ENCODE measurements around the gene SLC7A10. TPM values are rescaled to one million over a fixed set of nuclear protein-coding genes. Genes with fewer than 3 reads are reported as not detected.
"Not testable (repeated sequence)": the region's sequence is repeated elsewhere in the genome, so short reads cannot be mapped to it uniquely, and the experiment has no call there.

The SLC7A10 gene
- total RNA-seq, 1 experiment from 2014 or later: 2.9 TPM

- Histone ChIP-seq H4K8ac (replicated peaks; ENCODE audit: insufficient read length, low read depth, low read length) (no peak overlapping the region), H3K9me3 (ENCODE audit: control insufficient read depth, low read depth, low read length) (no peaks in the 10 kb centered on the region), H3T11ph (ENCODE audit: low read length) (no peak overlapping the region), H2AK5ac (ENCODE audit: insufficient read length, low read length) (no peak overlapping the region), H3K4ac (ENCODE audit: low read depth, low read length) (no peak overlapping the region), H3K14ac (ENCODE audit: insufficient read depth, low read length) (no peak overlapping the region), H2BK12ac (ENCODE audit: insufficient read length, low read depth, low read length) (no peak overlapping the region), H3K4me1 (ENCODE audit: insufficient read depth, low read length) (no peaks in the 10 kb centered on the region), H3K79me1 (ENCODE audit: insufficient read depth, low read depth, low read length, poor library complexity, severe bottlenecking) (no peaks in the 10 kb centered on the region), H4K20me1 (ENCODE audit: control insufficient read depth, insufficient read depth, insufficient read length) (no peaks in the 10 kb centered on the region), H3K23ac (ENCODE audit: insufficient read length, low read depth, low read length) (no peak overlapping the region), H2BK15ac (ENCODE audit: low read depth, low read length) (no peak overlapping the region), H3K27ac (ENCODE audit: insufficient read length, low read depth, low read length) (no peak overlapping the region), H4K91ac (ENCODE audit: insufficient read length, low read depth, low read length) (no peak overlapping the region), H3K4me2 (ENCODE audit: insufficient read depth, insufficient read length, low read length) (no peak overlapping the region), H3K23me2 (ENCODE audit: insufficient read length, low read depth, low read length, poor library complexity, severe bottlenecking) (no peaks in the 10 kb centered on the region), H3K18ac (ENCODE audit: insufficient read length, low read depth, low read length) (no peak overlapping the region), H3K56ac (ENCODE audit: insufficient read length, low read depth, low read length) (no peak overlapping the region), H2BK5ac (ENCODE audit: insufficient read length, low read length) (no peak overlapping the region), H3K9ac (ENCODE audit: extremely low read depth, insufficient read length, low read length) (no peak overlapping the region), H2BK120ac (ENCODE audit: low read depth, low read length, poor library complexity, severe bottlenecking) (no peak overlapping the region), H4K5ac (ENCODE audit: insufficient read length, low read depth, low read length) (no peak overlapping the region), H2BK20ac (ENCODE audit: low read depth, low read length, poor library complexity, severe bottlenecking) (no peak overlapping the region), H2AFZ (ENCODE audit: low read length) (no peak overlapping the region), H3K27me3 (ENCODE audit: insufficient read depth, low read length) (no peaks in the 10 kb centered on the region), H3K79me2 (ENCODE audit: insufficient read depth, low read length) (no peaks in the 10 kb centered on the region)
- no peak for TF ChIP-seq CTCF (conservative IDR thresholded peaks at IDR 0.05)
- Mint-ChIP-seq H3K4me3 (no peak overlapping the region; a peak in 1 of 5 replicates), H3K4me1 (peaks cover 1% of the 10 kb centered on the region in 2 experiments), H3K36me3 (ENCODE audit: insufficient read depth in 1 of 3, low read depth in 3 of 3) (peaks cover 4 to 18% (median 13%) of the 10 kb centered on the region in 3 experiments), H3K27ac (no peak overlapping the region), H3K9me3 (peaks cover 20 to 31% of the 10 kb centered on the region in 2 experiments), H3K27me3 (ENCODE audit: low read depth) (no peaks in the 10 kb centered on the region)
- no peak for DNase-seq
- WGBS (ENCODE audit: extremely low coverage, insufficient read length, low lambda C conversion rate): no CpG with 5 or more reads among the region's 1 CpG
Measured at GRCh38 chr19:33167438-33167837, 58.2 kb downstream of the SLC7A10 start.

GRCh38 chr19:33166037-33166436 lies 59.6 kb downstream of the SLC7A10 start:
- H3K4ac ChIP-seq (ENCODE audit: low read depth, low read length); DNase-seq; H2BK20ac ChIP-seq (ENCODE audit: low read depth, low read length, poor library complexity, severe bottlenecking); H3K9ac ChIP-seq (ENCODE audit: extremely low read depth, insufficient read length, low read length); H2AK5ac ChIP-seq (ENCODE audit: insufficient read length, low read length); H3K23ac ChIP-seq (ENCODE audit: insufficient read length, low read depth, low read length); H4K20me1 ChIP-seq (ENCODE audit: control insufficient read depth, insufficient read depth, insufficient read length); H3K56ac ChIP-seq (ENCODE audit: insufficient read length, low read depth, low read length); H2BK120ac ChIP-seq (ENCODE audit: low read depth, low read length, poor library complexity, severe bottlenecking); H3K9me3 ChIP-seq (ENCODE audit: control insufficient read depth, low read depth, low read length); H2AFZ ChIP-seq (ENCODE audit: low read length); H3K27ac Mint-ChIP-seq; H3K4me2 ChIP-seq (ENCODE audit: insufficient read depth, insufficient read length, low read length); H3K27ac ChIP-seq (ENCODE audit: insufficient read length, low read depth, low read length); H3K4me1 ChIP-seq (ENCODE audit: insufficient read depth, low read length); H3K4me3 Mint-ChIP-seq; H3K18ac ChIP-seq (ENCODE audit: insufficient read length, low read depth, low read length); H4K8ac ChIP-seq (replicated peaks; ENCODE audit: insufficient read length, low read depth, low read length); H2BK12ac ChIP-seq (ENCODE audit: insufficient read length, low read depth, low read length); H3K23me2 ChIP-seq (ENCODE audit: insufficient read length, low read depth, low read length, poor library complexity, severe bottlenecking); H3K27me3 ChIP-seq (ENCODE audit: insufficient read depth, low read length); H2BK15ac ChIP-seq (ENCODE audit: low read depth, low read length); H3K4me1 Mint-ChIP-seq; H4K5ac ChIP-seq (ENCODE audit: insufficient read length, low read depth, low read length); H3K27me3 Mint-ChIP-seq (ENCODE audit: low read depth); H3K79me1 ChIP-seq (ENCODE audit: insufficient read depth, low read depth, low read length, poor library complexity, severe bottlenecking); H3K79me2 ChIP-seq (ENCODE audit: insufficient read depth, low read length); H2BK5ac ChIP-seq (ENCODE audit: insufficient read length, low read length); H4K91ac ChIP-seq (ENCODE audit: insufficient read length, low read depth, low read length); H3K14ac ChIP-seq (ENCODE audit: insufficient read depth, low read length); H3T11ph ChIP-seq (ENCODE audit: low read length): not testable (repeated sequence)
- peaks cover 4 to 15% (median 13%) of the 10 kb centered on the region in 3 experiments; a peak in 5 of 7 replicates for H3K36me3 Mint-ChIP-seq (ENCODE audit: insufficient read depth in 1 of 3, low read depth in 3 of 3)
- no CpG with 5 or more reads among the region's 6 CpGs for WGBS (ENCODE audit: extremely low coverage, insufficient read length, low lambda C conversion rate)
- H3K9me3 Mint-ChIP-seq: peaks cover 20 to 31% of the 10 kb centered on the region in 2 experiments
